Keratinocyte (primary cell): Measurements from ENCODE around the gene SMIM45.

Experiments
- CTCF ChIP-seq, 3 experiments: IDR thresholded peaks in 1 of 3; conservative IDR thresholded peaks in 1 of 3; optimal IDR thresholded peaks in 1 of 3; 2 replicates in 2 of 3; 3 replicates in 1 of 3; pipeline versions ENCODE3 to v1.5.1; 2011; ENCODE audit warnings: low read length in 3 of 3, mild to moderate bottlenecking in 3 of 3, moderate library complexity in 2 of 3, control low read depth in 1 of 3, inconsistent platforms in 1 of 3; ENCODE audit not compliant: insufficient read depth in 2 of 3; ENCODE audit errors: extremely low read depth in 1 of 3
- EZH2 ChIP-seq: IDR thresholded peaks from one replicate; pipeline ENCODE4 v1.6.1; 2012; ENCODE audit warnings: inconsistent platforms, mild to moderate bottlenecking, low read length, moderate library complexity

GRCh38 chr22:41933411-41934177 is 18.4 kb upstream of the SMIM45 start:
- TF ChIP-seq CTCF (optimal IDR thresholded peaks at IDR 0.05 in 1 of 3, IDR thresholded peaks at IDR 0.05 in 1 of 3, conservative IDR thresholded peaks at IDR 0.05 in 1 of 3; ENCODE audit: extremely low read depth in 1 of 3, insufficient read depth in 2 of 3, low read length in 3 of 3): no peak
- TF ChIP-seq EZH2: no peak
